OCI-LY7 (cell line): ENCODE measurements around the gene INF2. TPM values are rescaled to one million over a fixed set of nuclear protein-coding genes. Genes with fewer than 3 reads are reported as not detected.

Source experiments
- BruUV-seq: library from RNA; stranded (reverse); fragments of 400-500 nt; replicated peaks from 2 replicates; lab custom pipeline; 2021; lab: Mats Ljungman, UMichigan
- CTCF ChIA-PET: fragments of 300-600 bp; sonication (Branson Sonifier 250); formaldehyde crosslinking; loops from one replicate; lab custom pipeline; 2022; ENCODE audit warnings: antibody characterized with exemption; ENCODE audit not compliant: unreplicated experiment; lab: Charles Lee
- POLR2A ChIA-PET: fragments of 300-600 bp; sonication (Branson Sonifier 250); formaldehyde crosslinking; loops from one replicate; lab custom pipeline; 2022; ENCODE audit warnings: antibody characterized with exemption; lab: Charles Lee
- DNase-seq: peaks from one replicate; pipeline ENCODE4 v3.0.0-alpha.2; 2015; ENCODE audit warnings: low spot score
- H2AFZ ChIP-seq: fragments of 200-600 bp; sonication (generic), shearing (Covaris generic); 2 replicates; pipeline ENCODE4 v1.6.1; 2014; ENCODE audit warnings: mild to moderate bottlenecking, antibody characterized with exemption, low read length, moderate library complexity
- H3K27ac ChIP-seq: fragments of 200-600 bp; sonication (generic); 2 replicates; pipeline ENCODE4 v1.5.1; 2014; ENCODE audit warnings: mixed run types, low read depth, mild to moderate bottlenecking, moderate library complexity, low read length, inconsistent platforms; ENCODE audit not compliant: poor library complexity, severe bottlenecking
- H3K36me3 ChIP-seq: fragments of 200-600 bp; sonication (generic); 2 replicates; pipeline ENCODE4 v1.6.1; 2014; ENCODE audit warnings: mild to moderate bottlenecking, antibody characterized with exemption, low read length, moderate library complexity, mixed read lengths; ENCODE audit not compliant: insufficient read depth
- H3K4me1 ChIP-seq: fragments of 200-600 bp; sonication (generic); 2 replicates; pipeline ENCODE4 v1.5.1; 2014; ENCODE audit warnings: mild to moderate bottlenecking, low read length; ENCODE audit not compliant: insufficient read depth, poor library complexity, severe bottlenecking
- H3K4me2 ChIP-seq: fragments of 200-600 bp; sonication (generic); 2 replicates; pipeline ENCODE4 v1.6.1; 2014; ENCODE audit warnings: mild to moderate bottlenecking, low read length
- H3K4me3 ChIP-seq: fragments of 200-600 bp; sonication (generic); 2 replicates; pipeline ENCODE4 v1.5.1; 2014; ENCODE audit warnings: mild to moderate bottlenecking, low read depth, low read length; ENCODE audit not compliant: poor library complexity, severe bottlenecking
- H3K79me2 ChIP-seq: fragments of 200-600 bp; sonication (generic); 2 replicates; pipeline ENCODE4 v1.6.1; 2016; ENCODE audit warnings: low read depth, mild to moderate bottlenecking, low read length, moderate library complexity, mixed read lengths; ENCODE audit not compliant: insufficient read depth
- H3K9me2 ChIP-seq: fragments of 200-600 bp; sonication (generic); 2 replicates; pipeline ENCODE4 v1.6.1; 2016; ENCODE audit warnings: mild to moderate bottlenecking, low read length, mixed read lengths; ENCODE audit not compliant: insufficient read depth
- H3K9me3 ChIP-seq: fragments of 200-600 bp; sonication (generic); 2 replicates; pipeline ENCODE4 v1.6.1; 2014; ENCODE audit warnings: mild to moderate bottlenecking, mixed run types, low read length, mixed read lengths
- H4K20me1 ChIP-seq: fragments of 200-600 bp; sonication (generic); 2 replicates; pipeline ENCODE4 v1.6.1; 2014; ENCODE audit warnings: mild to moderate bottlenecking, antibody characterized with exemption, low read length, moderate library complexity, mixed read lengths; ENCODE audit not compliant: insufficient read depth
- EZH2phosphoT487 ChIP-seq: fragments of 200-600 bp; sonication (generic); IDR thresholded peaks from 2 replicates; pipeline ENCODE4 v1.6.1; 2018; ENCODE audit warnings: low read depth, borderline replicate concordance, mild to moderate bottlenecking, mixed run types, antibody characterized with exemption, low read length, moderate library complexity, mixed read lengths
- intact Hi-C: fragments of 100-400 bp; cut with micrococcal nuclease; formaldehyde crosslinking; loops from one replicate; pipeline ENCODE4 v1.10.0; 2022; ENCODE audit not compliant: unreplicated experiment
- total RNA-seq, 2 experiments: library from RNA; depleted of rRNA in 1 of 2; stranded (reverse); fragments of >200 nt in 1 of 2; shearing (Covaris generic) in 1 of 2; gene quantifications; 2 replicates each; pipeline ENCODE4 v1.2.3, GENCODE V29; 2014 to 2022
- TF ChIP-seq, protein P1 (sequence below): fragments of 200-600 bp; sonication (generic); conservative IDR thresholded peaks from 2 replicates; pipeline ENCODE4 v1.5.1; 2014; ENCODE audit warnings: mild to moderate bottlenecking, antibody characterized with exemption, low read length, moderate library complexity, mixed read lengths

The INF2 gene
- total RNA-seq, 2 experiments from 2014 or later, result 39.4 to 51.6 TPM

DNA sequence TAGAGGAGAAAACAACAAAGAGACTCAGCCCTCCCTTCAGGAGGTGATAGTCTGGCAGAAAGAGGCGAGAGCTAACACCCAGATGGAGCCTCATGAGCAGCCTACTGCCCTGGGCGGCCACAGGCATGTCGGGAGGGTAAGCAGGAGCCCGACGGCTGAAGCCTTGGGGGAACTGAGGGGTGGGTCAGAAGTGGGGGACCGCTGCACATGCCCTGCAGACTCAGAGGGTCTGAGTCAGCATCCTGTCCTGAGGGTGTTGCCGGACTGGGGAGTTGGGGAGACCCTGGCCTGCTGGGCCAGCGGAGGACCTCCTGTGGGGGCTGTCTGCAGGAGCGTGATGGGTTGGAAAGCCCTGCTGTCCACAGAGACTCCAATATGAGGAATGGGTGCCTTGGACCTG lies 15.9 kb upstream of the INF2 start:
- CTCF ChIA-PET, result no interaction called here
- no peak overlapping the region for H3K4me2 ChIP-seq
- peaks cover 19% of the 10 kb centered on the region for H3K4me1 ChIP-seq
- no peak overlapping the region for H2AFZ ChIP-seq
- no peak for TF ChIP-seq EZH2phosphoT487
- TF ChIP-seq, protein P1, sequence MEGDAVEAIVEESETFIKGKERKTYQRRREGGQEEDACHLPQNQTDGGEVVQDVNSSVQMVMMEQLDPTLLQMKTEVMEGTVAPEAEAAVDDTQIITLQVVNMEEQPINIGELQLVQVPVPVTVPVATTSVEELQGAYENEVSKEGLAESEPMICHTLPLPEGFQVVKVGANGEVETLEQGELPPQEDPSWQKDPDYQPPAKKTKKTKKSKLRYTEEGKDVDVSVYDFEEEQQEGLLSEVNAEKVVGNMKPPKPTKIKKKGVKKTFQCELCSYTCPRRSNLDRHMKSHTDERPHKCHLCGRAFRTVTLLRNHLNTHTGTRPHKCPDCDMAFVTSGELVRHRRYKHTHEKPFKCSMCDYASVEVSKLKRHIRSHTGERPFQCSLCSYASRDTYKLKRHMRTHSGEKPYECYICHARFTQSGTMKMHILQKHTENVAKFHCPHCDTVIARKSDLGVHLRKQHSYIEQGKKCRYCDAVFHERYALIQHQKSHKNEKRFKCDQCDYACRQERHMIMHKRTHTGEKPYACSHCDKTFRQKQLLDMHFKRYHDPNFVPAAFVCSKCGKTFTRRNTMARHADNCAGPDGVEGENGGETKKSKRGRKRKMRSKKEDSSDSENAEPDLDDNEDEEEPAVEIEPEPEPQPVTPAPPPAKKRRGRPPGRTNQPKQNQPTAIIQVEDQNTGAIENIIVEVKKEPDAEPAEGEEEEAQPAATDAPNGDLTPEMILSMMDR, result no peak
- DNase-seq, result no peak
- POLR2A ChIA-PET, result interaction anchor here (1.2 kb wide), 1 partner anchor 15 kb away, joined by 5 read pairs; no protein-coding TSS in a partner anchor
- H3K27ac ChIP-seq, result no peak overlapping the region
- H3K36me3 ChIP-seq, result no peaks in the 10 kb centered on the region
- no peak overlapping the region for H3K4me3 ChIP-seq
- no peaks in the 10 kb centered on the region for H3K9me3 ChIP-seq
- no TSS peak for BruUV-seq
- no peaks in the 10 kb centered on the region for H3K79me2 ChIP-seq
- intact Hi-C loops, result no loop called here
- no peaks in the 10 kb centered on the region for H4K20me1 ChIP-seq
- H3K9me2 ChIP-seq, result no peaks in the 10 kb centered on the region

DNA sequence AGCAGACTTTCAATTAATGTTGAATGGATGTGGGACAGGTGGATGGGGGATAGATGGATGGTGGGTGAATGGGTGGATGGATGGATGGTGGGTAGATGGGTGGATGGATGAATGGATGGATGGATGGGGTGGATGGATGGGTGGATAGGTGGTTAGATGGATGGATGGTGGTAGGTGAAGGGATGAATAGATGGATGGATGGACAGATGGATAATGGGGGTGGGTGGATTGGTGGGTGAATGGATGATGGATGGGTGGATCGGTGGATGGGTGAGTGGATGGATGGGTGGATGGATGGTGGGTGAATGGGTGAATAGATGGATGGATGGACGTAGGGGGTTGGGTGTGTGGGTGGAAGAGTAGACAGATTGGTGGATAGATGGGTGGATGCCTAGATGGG lies 14.0 kb upstream of the INF2 start:
- H3K36me3 ChIP-seq, result no peaks in the 10 kb centered on the region
- no peak overlapping the region for H3K27ac ChIP-seq
- CTCF ChIA-PET, result no interaction called here
- no peak overlapping the region for H2AFZ ChIP-seq
- H3K79me2 ChIP-seq, result no peaks in the 10 kb centered on the region
- peaks cover 26% of the 10 kb centered on the region for H3K4me1 ChIP-seq
- no peaks in the 10 kb centered on the region for H3K9me3 ChIP-seq
- H4K20me1 ChIP-seq, result no peaks in the 10 kb centered on the region
- intact Hi-C loops, result no loop called here
- H3K4me3 ChIP-seq, result no peak overlapping the region
- H3K9me2 ChIP-seq, result no peaks in the 10 kb centered on the region
- H3K4me2 ChIP-seq, result no peak overlapping the region
- BruUV-seq, result no TSS peak
- POLR2A ChIA-PET, result no interaction called here
- no peak for DNase-seq
- TF ChIP-seq EZH2phosphoT487, result no peak
- TF ChIP-seq, protein P1, result no peak

DNA sequence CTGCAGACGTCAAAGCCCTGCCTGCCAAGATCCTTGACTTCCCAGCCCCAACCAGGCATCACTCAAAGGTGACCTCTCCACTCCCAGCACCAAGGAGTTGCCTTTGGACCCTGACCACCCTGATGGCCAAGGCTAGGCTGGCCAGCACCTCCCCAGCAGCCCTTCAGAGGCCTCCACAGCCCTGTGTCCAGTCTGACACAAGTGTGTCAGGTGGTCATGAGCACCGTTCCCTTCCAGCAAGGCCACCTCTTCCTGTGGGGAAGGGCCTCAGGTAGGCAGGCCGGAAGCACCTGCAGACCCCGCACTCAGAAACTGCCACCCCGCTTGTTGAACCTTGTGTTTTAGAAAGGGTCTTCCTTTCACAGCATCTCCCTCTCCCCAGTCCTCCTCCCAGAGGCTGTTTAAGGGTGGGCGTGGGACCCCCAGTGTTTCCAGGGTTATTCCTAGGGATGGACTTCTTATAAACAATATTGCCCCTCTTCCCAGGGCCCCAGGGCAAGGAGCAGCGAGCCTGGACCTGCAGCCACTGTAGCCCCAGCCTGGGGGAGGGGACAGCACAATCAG lies 13.2 kb upstream of the INF2 start:
- POLR2A ChIA-PET, result interaction anchor here (0.6 to 2.7 kb wide), 4 partner anchors 10 to 76 kb away, joined by 3 to 12 read pairs (median 4); no protein-coding TSS in a partner anchor
- BruUV-seq, result no TSS peak
- intact Hi-C loops, result no loop called here

More for the DNA sequence above, 13.2 kb upstream of the INF2 start:
- CTCF ChIA-PET, result interaction anchor here (0.6 kb wide), 1 partner anchor 11 kb away, joined by 13 read pairs; no protein-coding TSS in a partner anchor
- H3K9me2 ChIP-seq, result no peaks in the 10 kb centered on the region
- H3K9me3 ChIP-seq, result no peaks in the 10 kb centered on the region
- H4K20me1 ChIP-seq, result no peaks in the 10 kb centered on the region
- TF ChIP-seq, protein P1, result no peak
- TF ChIP-seq EZH2phosphoT487, result no peak
- no peaks in the 10 kb centered on the region for H3K36me3 ChIP-seq
- H3K4me2 ChIP-seq, result no peak overlapping the region
- no peak overlapping the region for H2AFZ ChIP-seq
- no peak overlapping the region for H3K4me3 ChIP-seq
- H3K79me2 ChIP-seq, result no peaks in the 10 kb centered on the region
- no peak overlapping the region for H3K27ac ChIP-seq
- H3K4me1 ChIP-seq, result peaks cover 34% of the 10 kb centered on the region
- no peak for DNase-seq
